Putamen (tissue), 1 donor: ENCODE measurements around the gene ZNF302.

Experiments used
- DNase-seq: peaks from one replicate; pipeline ENCODE4 v3.0.0-alpha.2; 2016; ENCODE audit warnings: low spot score

ZNF302 gene

GRCh38 chr19:34732612-34733211 is 55.2 kb downstream of the ZNF302 start:
- DNase-seq: no peak

- no peak for DNase-seq
Measured at GRCh38 chr19:34733266-34733745, 55.8 kb downstream of the ZNF302 start.

- peak; percentile 93 for DNase-seq
Measured at GRCh38 chr19:34733746-34734536, 56.5 kb downstream of the ZNF302 start, which contains the start of gene ZNF181. ZNF181 (plus strand) TSS chr19:34734243; CDS start chr19:34735038, 795 bp downstream.

- no peak for DNase-seq
Measured at GRCh38 chr19:34734537-34735103, 57.1 kb downstream of the ZNF302 start.
